Hepatocyte (in vitro differentiated cells): ENCODE results near the gene FBXL13.

Experiments used
- EZH2 ChIP-seq: fragments of 200-600 bp; sonication (generic); IDR thresholded peaks from 2 replicates; pipeline ENCODE4 v1.6.1; 2016; ENCODE audit warnings: antibody characterized with exemption, mild to moderate bottlenecking, borderline replicate concordance
- TF ChIP-seq, protein P1 (sequence below): fragments of 200-600 bp; sonication (generic); IDR thresholded peaks from 2 replicates; pipeline ENCODE4 v1.5.1; 2016; ENCODE audit warnings: antibody characterized with exemption, mild to moderate bottlenecking; ENCODE audit not compliant: poor library complexity

DNA sequence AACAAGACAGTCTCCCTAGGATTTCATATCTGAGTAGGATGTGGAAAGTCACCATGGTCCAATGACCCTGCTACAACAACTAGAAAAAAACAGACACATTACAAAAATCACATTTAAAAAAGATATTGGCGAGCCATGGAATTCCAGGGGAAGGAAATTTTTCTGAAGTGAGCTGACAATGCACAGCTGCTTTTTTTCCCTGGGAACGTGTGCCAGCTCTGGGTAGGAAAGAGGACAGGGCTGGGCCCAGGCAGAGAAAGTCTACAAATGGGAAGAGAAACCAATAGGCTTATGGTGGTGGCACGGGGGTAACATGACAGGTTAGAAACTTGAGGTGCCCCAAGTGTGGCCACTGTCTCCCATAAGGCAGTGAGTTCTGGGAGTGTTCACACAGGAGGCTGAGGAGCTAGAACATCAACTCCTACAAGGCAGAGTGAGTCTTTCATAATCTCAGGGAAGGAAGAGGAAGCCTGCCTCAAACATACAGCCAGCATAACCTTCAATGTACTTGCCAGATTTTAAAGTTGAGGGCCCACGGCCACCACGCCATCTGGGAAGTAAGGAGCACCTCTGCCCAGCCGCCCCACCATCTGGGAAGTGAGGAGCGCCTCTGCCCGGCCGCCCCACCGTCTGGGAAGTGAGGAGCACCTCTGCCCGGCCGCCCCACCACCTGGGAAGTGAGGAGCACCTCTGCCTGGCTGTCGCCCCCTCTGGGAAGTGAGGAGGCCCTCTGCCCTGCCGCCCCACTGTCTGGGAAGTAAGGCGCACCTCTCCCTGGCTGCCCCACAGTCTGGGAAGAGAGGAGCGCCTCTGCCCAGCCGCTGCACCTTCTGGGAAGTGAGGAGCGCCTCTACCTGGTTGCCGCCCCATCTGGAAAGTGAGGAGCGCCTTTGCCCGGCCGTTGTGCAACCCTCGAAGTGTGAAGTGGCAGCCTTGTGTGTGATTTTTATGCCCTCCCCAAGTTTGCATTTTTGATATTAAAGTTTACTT, 5.9 kb downstream of the FBXL13 start:
- TF ChIP-seq, protein P1, sequence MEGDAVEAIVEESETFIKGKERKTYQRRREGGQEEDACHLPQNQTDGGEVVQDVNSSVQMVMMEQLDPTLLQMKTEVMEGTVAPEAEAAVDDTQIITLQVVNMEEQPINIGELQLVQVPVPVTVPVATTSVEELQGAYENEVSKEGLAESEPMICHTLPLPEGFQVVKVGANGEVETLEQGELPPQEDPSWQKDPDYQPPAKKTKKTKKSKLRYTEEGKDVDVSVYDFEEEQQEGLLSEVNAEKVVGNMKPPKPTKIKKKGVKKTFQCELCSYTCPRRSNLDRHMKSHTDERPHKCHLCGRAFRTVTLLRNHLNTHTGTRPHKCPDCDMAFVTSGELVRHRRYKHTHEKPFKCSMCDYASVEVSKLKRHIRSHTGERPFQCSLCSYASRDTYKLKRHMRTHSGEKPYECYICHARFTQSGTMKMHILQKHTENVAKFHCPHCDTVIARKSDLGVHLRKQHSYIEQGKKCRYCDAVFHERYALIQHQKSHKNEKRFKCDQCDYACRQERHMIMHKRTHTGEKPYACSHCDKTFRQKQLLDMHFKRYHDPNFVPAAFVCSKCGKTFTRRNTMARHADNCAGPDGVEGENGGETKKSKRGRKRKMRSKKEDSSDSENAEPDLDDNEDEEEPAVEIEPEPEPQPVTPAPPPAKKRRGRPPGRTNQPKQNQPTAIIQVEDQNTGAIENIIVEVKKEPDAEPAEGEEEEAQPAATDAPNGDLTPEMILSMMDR = no peak
- TF ChIP-seq EZH2 = no peak
